VCaP (cell line): ENCODE data around the gene CTDSPL.
"Not testable (repeated sequence)": the region's sequence is repeated elsewhere in the genome, so short reads cannot be mapped to it uniquely, and the experiment has no call there.

Experiments
- H3K27ac ChIP-seq: fragments of 450-650 bp; 2 replicates; pipeline ENCODE4 v1.5.1; 2017
- CTCF ChIP-seq: fragments of 450-650 bp; conservative IDR thresholded peaks from 2 replicates; pipeline ENCODE4 v1.5.1; 2017; ENCODE audit warnings: mild to moderate bottlenecking, moderate library complexity

CTDSPL gene

GRCh38 chr3:38027466-38028465 is 166.1 kb downstream of the CTDSPL start:
- TF ChIP-seq CTCF: no peak
- H3K27ac ChIP-seq: no peak overlapping the region

GRCh38 chr3:38028621-38029361 is 167.1 kb downstream of the CTDSPL start:
- TF ChIP-seq CTCF: no peak
- no peak overlapping the region for H3K27ac ChIP-seq

- no peak for TF ChIP-seq CTCF
- no peak within 1 kb of the TSS for H3K27ac ChIP-seq
Observed at GRCh38 chr3:38029400-38030125, 167.9 kb downstream of the CTDSPL start, which contains the start of gene PLCD1. PLCD1 (minus strand) TSS chr3:38029642; CDS start chr3:38029539, 103 bp downstream.

- TF ChIP-seq CTCF: no peak
Observed at GRCh38 chr3:38030126-38031021, 168.7 kb downstream of the CTDSPL start.

GRCh38 chr3:38031022-38031994 is 169.6 kb downstream of the CTDSPL start:
- TF ChIP-seq CTCF: no peak
- no peak overlapping the region for H3K27ac ChIP-seq

More at GRCh38 chr3:38030126-38031021, 168.7 kb downstream of the CTDSPL start:
- H3K27ac ChIP-seq: no peak overlapping the region

- TF ChIP-seq CTCF: no peak
- no peak overlapping the region for H3K27ac ChIP-seq
Observed at GRCh38 chr3:38032328-38032865, 170.7 kb downstream of the CTDSPL start.

GRCh38 chr3:38033586-38033985 is 171.9 kb downstream of the CTDSPL start:
- not testable (repeated sequence) for H3K27ac ChIP-seq
